ENCODE results near the gene FAM83D.
"Not testable (repeated sequence)": the region's sequence is repeated elsewhere in the genome, so short reads cannot be mapped to it uniquely, and the experiment has no call there.

The FAM83D gene

DNA sequence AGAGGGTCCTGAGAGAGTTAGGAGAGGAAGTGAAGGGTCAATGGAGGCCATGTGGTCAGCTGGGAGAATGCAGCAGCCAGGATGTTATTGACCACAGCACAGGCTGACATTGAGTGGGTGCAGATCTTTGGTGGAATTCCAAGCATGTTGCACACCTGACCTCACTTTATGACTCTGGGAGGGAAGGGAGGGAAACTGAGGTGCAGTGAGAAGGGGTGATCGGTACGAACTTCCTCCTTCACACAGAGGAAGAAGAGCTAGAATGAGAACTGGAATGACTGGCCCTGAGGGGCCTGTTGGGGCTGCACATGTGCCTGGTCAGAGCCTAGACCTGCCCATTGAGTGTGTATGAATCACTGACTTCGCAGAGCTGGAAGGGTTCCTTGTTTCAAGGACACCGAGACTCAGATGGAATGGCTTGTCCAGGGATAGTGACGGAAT is 9.8 kb downstream of the FAM83D start:
- DNase-seq: no peak

DNA sequence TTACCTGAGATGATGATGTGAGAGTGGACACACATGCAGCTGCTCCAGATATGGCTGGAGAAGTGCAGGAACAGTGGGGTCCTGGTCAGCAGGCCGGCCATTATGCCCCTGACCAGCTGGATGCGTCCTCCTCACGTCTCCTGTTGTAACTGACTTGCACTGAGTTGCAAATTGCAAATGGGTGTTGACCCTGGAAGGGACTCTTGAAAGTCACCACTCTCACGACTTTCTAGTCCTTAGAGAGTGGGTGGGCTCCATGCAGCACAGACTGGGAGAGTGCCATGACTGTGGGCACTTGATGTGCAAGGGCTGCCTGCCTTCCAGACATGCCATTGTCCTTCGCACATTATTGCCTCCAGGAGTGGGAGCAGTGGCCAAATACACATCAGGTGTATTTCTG is 10.8 kb downstream of the FAM83D start:
- DNase-seq: no peak

DNA sequence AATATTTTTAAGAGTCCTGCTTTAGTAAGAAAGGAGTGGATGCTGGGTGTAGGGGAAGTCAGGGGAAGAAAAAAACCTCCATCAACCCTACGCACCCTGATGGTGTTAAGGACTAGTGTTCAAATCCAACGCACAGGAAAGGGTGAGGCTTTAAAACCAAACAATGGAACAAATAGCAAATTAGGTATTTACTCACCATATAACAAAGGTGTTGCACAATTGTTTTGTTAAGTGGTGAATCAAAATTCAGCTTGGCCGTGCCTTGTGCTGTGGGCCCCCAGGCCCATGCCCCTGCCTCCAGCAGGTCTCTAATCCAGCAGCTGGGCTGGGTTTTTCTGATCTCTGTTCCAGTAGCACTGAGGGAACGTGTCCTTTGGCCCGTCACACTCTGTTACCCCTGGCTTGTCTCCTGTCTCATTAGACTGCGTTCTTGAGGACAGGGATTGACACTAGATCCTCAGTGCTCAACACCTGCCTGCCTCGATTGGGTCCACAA is 11.8 kb downstream of the FAM83D start:
- DNase-seq: no peak

DNA sequence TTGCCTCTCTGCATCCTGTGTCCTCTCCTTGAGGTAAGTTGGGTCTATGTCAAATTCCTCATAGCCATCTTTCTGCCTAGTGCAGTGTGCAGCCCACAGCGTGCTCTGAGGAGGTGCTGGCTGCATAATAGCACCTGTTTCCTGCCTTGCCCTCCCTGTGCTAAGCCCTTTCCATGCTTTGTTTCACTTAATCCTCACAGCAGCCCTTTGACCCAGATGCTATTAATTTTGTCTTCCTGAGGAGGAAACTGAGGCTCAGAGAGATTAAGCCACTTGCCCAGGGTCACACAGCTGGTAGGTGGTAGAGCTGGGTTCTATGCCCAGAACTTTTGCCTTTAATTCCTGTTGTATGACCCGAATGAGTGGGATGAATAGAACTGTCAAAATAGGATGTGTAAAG is 13.5 kb downstream of the FAM83D start:
- DNase-seq: no peak

DNA sequence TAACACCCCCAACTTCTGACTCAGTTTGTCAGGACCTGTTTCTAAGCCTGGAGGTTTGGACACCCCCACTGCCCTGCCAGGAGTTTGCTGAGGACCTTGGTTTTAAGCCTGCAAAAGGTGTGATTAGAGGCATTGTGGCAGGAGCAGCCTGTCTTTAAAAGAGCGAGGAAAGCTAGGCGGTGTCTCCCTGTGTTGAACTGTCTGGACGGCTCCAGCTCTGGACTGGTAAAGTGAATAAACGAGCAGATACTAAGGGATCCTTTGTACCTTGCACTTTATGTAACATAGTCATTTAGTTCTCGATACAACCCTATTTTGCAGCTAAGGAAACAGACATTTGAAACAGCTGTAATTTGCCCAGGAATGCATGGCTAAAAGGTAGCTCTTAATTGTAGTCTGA is 14.4 kb downstream of the FAM83D start:
- no peak for DNase-seq

DNA sequence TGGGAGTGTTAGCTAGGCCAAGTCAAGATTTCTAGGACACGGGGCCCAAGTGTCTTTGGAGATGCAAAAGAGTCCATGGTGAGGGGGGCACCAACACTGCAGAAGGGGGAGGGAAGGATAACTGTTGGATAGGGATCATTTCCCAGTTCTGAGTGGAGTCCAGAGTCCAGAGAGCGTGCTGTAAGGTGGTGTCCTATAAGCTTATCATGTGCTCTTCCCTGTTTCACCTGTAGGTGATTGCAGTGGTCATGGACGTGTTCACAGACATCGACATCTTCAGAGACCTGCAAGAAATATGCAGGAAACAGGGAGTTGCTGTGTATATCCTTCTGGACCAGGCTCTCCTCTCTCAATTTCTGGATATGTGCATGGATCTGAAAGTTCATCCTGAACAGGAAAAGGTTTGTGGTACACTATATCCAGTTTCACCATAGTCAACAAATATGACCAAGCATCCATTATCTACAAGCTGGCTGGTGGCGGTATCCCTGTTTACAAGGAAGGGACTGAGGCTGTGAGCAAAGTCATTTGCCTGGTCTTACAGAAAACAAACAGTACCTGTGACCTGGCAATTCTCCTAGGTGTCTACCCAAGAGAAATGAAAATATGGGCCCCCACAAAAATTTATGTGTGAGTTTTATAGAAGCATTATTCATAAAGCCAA is 15.6 kb downstream of the FAM83D start:
- no peak for DNase-seq

DNA sequence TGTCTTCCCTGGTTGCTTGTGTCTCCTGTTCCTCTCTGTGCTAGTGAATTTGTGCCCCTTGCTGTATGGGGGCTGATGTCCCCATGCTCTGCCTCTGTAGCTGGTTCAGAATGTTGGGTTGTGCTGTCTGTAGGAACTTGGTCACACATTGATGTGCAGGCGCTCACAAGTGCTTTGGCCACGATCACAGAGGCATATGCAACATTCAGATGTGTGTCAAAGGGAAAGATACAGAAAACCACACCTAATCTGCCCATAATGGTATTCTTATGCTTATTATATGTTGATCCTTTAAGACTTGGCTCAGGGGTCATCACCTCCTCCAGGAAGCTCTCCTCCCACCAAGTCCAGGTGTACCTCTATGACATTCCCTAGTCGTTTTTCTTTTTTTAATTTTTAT is 18.8 kb downstream of the FAM83D start:
- no peak for DNase-seq

DNA sequence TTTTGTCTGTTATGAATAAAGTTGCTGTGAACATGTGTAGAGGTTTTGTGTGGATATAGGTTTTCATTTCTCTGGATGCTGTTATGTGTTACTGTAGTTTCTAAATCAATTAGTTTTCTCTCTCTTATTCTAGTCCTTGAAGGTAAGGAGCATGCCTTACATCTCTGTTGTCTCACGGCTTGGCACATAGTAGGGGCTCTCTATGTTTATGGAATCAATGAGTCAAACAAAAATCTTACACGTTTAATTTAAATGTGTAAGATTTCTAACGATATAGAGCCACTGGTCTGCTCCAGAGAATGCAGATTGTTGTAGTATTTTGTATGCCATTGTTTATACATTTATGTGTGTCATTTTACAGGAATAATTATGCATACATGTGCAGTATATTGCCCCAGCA is 20.6 kb downstream of the FAM83D start:
- DNase-seq: no peak

DNA sequence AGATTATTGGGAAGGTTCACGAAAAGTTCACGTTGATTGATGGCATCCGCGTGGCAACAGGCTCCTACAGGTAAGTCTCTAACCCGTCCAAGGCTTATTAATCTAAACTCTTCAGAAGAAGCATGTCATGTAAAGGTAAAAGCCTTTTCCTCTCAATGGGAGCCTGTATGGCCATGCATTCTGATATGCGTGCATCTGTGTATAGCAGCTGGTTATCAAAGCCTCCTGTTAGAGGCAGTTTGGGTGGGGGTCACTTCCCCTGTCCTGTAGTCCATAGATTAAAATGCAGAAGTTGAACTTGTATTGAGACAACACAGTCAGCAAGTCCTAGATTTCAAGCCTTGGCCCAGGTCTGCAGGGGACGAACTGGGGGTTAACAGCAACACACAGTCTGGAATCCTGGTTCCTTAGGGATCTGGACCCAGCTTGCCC is 21.7 kb downstream of the FAM83D start:
- no peak for DNase-seq

DNA sequence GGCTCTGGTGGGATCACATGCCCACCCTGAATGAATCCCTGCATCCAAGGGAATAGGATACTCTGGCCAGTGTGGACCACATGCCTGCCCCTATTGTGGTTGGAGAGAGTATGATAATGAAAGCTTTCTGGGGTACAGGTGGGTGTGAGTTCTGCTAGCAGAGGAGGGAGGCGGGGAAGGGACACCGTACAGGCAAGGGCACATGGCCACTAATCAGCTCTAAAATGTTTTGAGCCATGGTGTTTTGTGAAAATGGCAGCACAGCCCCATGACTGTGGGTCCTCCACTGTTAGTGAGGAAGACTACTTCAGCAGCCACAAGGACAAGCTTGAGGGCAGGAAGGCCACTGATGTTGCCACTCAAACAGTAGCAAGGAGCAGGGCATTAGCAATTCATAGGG is 24.0 kb downstream of the FAM83D start:
- DNase-seq: no peak

DNA sequence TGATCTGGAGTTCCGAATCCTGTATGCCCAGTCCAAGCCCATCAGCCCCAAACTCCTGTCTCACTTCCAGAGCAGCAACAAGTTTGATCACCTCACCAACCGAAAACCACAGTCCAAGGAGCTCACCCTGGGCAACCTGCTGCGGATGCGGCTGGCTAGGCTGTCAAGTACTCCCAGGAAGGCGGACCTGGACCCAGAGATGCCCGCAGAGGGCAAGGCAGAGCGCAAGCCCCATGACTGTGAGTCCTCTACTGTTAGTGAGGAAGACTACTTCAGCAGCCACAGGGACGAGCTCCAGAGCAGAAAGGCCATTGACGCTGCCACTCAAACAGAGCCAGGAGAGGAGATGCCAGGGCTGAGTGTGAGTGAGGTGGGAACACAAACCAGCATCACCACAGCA is 25.4 kb downstream of the FAM83D start:
- no peak for DNase-seq

DNA sequence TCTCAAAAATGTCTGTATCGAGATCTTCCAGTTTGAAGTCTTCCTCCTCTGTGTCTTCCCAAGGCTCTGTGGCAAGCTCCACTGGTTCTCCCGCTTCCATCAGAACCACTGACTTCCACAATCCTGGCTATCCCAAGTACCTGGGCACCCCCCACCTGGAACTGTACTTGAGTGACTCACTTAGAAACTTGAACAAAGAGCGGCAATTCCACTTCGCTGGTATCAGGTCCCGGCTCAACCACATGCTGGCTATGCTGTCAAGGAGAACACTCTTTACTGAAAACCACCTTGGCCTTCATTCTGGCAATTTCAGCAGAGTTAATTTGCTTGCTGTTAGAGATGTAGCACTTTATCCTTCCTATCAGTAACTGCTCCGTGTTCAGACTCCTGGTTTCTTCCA is 25.9 kb downstream of the FAM83D start:
- DNase-seq: no peak

DNA sequence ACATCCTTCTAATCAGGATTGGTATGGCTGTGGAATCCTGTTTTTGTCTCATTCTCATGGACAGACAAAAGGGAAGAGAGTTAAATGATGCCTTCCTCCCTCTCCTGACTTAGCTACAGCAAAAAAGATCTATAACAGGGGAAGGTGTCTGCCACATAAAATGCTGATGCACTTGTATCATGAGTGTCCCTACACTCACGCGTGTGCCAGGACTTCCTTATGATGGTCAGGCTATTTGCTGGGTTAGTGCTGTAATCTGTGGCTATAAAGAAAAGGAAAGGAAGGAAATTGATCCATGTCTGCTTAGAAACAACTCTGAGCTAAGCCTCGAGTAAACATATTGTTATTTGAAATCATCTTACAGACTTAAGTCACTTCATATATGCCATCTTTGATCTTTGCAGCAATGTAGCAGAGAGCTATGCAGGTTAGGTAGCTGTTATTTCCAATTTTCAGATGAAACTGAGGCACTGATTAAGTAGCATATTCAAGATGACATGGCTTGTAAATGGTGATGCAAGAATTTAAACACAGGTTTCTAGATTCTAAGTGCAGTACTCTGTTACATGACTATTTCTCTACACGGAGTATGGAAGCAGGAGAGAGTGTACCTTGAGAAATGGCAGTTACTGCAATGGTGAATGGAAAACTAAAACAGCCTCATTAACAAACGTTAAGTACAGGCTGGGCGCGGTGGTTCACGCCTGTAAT is 27.6 kb downstream of the FAM83D start:
- DNase-seq: no peak

DNA sequence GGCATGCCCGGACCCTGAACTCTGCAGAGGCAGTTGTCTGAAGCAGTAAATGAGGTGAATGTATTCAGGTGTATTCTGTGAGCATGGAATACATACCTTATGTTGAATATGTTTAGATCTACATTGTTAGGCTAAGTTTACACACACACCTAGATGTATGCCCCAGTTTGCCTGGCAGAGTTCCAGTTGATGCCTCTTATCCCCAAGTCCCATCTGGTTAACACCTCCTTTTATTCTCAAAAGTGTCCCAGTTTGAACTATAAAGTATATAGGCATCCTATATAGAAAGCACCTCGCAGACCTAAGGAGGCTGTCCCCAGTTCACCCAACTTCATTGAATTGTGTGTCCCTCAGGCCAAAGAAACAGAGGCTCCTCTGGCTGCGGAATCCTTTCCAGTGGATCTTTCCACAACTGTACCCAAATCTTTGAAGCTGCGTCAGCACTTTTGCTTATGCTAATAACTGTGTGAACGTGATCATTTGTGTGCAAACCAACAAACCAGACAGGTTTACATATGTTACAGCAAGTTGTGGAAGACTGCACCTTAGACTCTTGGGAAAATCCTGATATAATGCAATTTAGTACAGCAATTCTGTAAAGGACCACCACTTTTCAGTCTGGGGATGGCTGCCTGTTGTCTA is 31.1 kb downstream of the FAM83D start:
- no peak for DNase-seq

DNA sequence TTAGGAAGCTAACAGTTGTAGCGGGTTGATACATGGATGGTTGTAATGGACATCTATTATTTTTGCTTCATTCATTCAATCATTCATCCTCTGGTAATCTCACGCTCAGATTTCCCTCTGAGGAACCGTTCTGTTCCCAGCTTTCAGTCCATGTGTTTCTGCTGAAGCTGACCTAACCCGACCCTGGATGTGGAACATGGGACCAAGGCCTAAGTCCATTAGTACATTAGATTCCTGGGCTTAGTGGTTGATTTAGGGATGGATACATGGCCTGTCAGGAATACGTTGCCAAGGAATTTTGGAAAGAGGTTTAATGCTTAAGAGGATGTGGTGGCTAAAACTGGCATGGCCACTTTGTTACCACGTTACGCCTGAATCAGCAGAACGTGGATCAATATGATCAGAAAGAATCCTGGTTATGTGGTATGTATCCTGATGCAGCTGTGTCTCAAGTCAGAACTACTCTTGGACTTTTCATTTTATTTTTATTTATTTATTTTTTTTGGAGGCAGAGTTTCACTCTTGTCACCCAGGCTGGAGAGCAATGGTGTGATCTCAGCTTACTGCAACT is 31.8 kb downstream of the FAM83D start:
- DNase-seq: no peak

DNA sequence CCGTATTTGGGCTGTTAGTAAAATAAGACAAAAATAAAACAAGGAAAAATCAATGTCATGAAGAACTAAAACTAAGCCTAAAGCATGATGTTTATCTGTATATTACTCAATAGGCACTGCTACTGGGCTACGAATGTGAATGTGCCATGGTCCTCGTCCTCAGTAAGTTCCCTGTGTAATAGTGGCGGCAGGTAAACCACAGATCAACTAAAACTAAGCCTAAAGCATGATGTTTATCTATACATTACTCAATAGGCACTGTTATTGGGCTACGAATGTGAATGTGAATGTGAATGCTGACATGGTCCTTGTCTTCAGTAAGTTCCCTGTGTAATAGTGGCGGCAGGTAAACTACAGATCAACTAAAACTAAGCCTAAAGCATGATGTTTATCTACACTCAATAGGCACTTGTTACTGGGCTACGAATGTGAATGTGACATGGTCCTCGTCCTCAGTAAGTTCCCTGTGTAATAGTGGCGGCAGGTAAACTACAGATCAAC is 34.0 kb downstream of the FAM83D start:
- DNase-seq: not testable (repeated sequence)

DNA sequence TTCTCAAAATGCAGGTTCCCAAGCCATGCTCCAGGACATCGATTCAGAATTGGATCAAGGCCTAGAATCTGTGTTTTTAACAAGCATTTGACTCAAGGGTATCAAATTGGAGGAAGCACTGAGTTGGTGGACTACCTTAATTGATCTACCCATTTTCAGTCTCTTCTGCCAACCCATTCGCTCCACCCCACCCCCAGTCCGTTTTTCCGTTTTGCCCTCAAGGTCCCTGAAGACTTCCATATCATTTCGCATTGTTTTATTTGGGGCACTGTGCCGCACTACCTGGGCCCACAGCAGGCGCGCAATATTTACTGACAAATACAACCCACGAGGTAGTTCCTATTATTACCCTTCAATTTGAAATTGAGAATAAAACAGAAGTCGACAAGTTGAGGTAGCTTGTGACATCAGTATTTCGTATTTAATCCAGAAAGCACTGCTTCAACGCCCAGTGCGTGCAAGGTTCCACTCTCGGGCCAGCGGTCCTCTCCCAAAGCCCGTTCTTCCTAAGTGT is 35.4 kb downstream of the FAM83D start:
- DNase-seq: no peak

DNA sequence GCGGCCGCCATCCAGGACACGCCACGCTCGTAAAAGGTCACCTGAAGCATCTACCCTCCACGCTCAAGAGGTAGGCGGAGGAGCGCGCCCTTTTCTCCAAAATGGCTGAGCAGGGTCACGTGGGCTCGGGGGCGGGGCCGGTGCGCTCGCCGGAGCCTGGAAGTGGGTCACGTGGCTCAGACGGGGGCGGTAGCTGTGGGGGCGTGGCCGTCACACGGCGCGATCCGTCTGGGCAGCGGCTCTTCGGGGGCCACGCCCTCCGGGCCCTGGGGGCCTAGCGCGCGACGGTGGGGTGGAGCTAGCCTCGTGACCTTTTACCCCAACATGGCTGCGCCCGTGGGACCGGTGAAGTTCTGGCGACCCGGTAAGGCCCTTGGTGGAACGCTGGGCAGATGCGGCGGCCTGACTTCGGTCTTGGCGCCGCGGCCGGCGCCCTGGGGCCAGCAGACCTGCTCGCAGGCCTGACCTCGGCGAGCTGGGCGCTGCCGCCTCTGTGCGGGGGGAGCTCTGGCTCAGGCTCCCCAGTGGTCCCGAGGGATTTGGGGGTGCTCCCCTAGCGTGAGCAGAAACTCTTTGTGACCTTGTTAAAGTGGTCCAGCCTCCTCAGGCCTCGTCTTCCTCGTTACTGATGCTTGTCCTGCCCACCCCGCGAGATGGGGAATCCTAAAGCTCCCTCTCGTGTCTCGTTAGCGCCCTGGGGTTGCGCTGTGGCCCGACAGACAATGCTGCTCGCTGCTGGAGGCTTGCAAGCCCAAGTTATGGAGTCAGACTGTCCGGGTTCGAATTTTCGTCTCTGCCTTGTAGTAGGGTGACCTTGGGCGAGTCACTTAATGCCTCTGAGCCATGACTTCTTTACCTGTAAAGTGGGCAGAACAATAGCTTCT is 36.1 kb downstream of the FAM83D start, which contains the start of gene DHX35:
Gene DHX35 (plus strand): TSS at position 301 of the 884 bp plus-strand sequence. CDS start 24 bp downstream, at position 325.
- DNase-seq: peak; percentile 98

DNA sequence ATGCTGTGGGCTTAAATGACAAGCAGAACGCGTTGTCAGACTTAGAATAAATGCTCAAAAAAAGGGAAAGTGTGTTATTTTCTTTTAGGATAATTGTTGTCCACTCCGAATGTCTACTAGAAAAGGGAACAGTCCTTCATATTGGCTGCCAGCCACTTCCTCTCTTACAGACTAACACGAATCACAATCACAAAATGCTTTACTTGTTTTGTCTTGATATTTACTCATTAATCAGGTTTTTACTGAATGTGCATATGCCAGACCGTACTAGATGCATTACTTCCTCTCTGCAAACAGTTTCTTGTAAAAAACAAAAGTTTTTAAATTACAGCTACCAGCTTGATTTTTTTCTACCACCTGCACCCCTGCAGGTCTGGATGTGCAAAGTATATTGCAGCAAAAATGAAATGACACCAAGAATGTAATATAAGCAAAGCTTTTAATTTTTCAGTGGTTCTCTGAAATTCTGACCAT is 36.7 kb downstream of the FAM83D start:
- DNase-seq: no peak

DNA sequence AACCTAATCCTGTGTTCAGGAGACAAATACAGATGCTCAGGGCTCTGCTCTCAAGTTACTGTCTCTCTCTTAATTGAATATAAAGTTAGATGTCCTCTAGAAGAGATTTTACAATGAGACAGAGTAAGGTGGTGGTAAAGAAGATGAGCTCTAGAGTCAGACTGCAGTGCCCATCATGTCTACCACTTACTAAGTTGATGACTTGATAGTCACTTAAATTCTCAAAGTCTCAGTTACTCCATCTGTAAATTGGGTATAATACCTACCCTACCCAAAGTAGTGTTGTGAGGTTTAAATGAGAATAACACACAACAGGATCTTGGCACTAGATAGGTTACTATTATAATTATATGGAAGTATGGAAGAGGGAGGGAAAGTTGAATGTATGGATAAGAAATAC is 37.5 kb downstream of the FAM83D start:
- DNase-seq: no peak

DNA sequence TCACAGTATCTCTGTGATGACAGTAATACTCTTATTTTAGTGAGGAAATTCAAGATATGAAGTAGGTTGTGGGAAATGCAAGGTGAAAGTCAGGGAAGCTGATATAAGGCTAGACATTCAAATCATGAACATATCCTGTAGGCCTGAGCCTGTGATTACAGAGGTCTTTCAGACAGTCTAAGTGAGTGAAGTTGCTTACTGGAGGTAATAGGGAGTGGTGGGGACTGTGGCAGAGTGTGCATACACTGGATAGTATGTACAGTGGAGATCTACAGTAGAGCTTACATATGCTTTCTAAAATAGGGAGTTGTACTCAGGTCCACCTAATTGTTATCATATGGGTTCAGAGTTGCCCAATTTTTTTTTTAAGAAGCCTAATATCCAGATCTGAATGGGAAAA is 39.0 kb downstream of the FAM83D start:
- no peak for DNase-seq

DNA sequence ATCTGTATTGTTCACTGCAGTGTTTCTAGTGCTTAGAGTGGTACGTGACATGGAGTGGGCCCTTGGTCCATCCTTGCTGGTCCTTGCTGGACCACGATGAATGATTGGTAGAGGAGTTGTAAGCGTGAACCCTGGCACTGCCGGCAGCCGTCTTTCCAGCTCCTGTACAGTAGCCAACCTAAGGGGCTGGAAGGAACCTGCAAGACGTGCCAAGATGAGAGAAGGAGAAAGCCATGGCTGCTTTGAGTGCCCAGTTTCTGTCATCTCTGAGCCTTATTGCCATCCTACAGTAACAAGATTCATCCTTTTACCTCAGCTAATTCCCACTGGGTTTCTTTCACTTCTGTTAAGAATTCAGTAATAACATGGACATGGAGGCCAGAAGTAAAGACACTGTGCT is 41.9 kb downstream of the FAM83D start:
- DNase-seq: no peak

All from retina (tissue), 1 donor.